ENCODE data around the gene ANO10.

Gene ANO10

DNA sequence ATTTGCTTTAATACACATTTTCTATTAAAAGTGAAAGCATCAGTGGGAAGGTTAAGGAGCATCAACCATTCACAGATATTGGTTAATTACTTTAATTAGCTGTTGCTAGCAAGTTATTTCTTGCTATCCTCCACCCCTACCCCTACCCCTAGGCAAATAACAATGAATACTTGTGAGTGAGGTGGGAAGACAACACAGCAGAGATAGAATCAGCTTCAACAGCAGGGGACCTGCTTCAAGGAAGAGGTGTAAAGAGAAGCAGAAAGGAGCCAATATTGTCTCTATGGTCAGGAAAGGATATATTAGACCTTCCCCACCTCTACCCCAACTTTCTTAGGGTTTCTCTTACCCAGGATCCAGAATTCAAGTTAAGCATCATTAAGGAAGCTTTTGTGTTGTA, 186.1 kb downstream of the ANO10 start:
- no peak for TF ChIP-seq EZH2 (IDR thresholded peaks at IDR 0.05; ENCODE audit: borderline replicate concordance, low read depth, low read length, severe bottlenecking)
- TF ChIP-seq, protein P1, sequence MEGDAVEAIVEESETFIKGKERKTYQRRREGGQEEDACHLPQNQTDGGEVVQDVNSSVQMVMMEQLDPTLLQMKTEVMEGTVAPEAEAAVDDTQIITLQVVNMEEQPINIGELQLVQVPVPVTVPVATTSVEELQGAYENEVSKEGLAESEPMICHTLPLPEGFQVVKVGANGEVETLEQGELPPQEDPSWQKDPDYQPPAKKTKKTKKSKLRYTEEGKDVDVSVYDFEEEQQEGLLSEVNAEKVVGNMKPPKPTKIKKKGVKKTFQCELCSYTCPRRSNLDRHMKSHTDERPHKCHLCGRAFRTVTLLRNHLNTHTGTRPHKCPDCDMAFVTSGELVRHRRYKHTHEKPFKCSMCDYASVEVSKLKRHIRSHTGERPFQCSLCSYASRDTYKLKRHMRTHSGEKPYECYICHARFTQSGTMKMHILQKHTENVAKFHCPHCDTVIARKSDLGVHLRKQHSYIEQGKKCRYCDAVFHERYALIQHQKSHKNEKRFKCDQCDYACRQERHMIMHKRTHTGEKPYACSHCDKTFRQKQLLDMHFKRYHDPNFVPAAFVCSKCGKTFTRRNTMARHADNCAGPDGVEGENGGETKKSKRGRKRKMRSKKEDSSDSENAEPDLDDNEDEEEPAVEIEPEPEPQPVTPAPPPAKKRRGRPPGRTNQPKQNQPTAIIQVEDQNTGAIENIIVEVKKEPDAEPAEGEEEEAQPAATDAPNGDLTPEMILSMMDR (IDR thresholded peaks at IDR 0.05; ENCODE audit: borderline replicate concordance, extremely low read depth, low read length, poor library complexity, severe bottlenecking), result no peak
- ATAC-seq (ENCODE audit: insufficient read depth, low read depth) (no peak), DNase-seq (no peak)
- H3K9ac ChIP-seq (ENCODE audit: low read depth, low read length), result no peak overlapping the region
- no peak overlapping the region for H3K4me3 ChIP-seq (ENCODE audit: low read depth in 1 of 2, low read length in 2 of 2)
- H3K4me2 ChIP-seq (ENCODE audit: insufficient read depth, low read length), result no peak overlapping the region
- H3K36me3 ChIP-seq (ENCODE audit: insufficient read depth, low read length), result no peaks in the 10 kb centered on the region
- no peaks in the 10 kb centered on the region for H3K27me3 ChIP-seq (ENCODE audit: insufficient read depth, low read length, poor library complexity)
- no peaks in the 10 kb centered on the region for H3K79me2 ChIP-seq (ENCODE audit: insufficient read depth, low read length)
- H3K9me3 ChIP-seq (ENCODE audit: insufficient read depth, low read length, severe bottlenecking), result no peaks in the 10 kb centered on the region
- no peaks in the 10 kb centered on the region for H3K4me1 ChIP-seq (ENCODE audit: insufficient read depth, low read length)
- H4K20me1 ChIP-seq (ENCODE audit: insufficient read depth, low read length), result no peaks in the 10 kb centered on the region
- H3K27ac ChIP-seq (ENCODE audit: low read length), result no peak overlapping the region
- no peak overlapping the region for H2AFZ ChIP-seq (ENCODE audit: low read depth, low read length)

DNA sequence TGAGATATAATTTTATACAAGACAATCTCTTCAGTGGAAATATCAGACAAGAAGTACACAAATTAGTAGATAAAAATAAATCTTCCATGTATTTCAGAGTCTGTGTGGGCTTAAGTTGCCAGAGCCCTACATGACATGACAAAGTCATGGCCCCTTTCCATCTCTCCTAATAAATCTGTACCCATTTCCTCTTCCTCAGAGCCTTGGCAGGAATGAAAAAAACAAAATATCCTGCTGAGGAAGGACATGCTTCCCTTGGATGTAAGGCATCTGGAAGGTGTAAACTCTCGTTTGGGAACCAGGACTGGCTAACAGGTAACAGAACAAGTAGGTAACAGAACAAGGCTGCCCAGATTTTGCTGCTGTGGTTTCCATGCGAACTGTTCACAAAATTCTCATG, 187.4 kb downstream of the ANO10 start:
- no peak for TF ChIP-seq EZH2 (IDR thresholded peaks at IDR 0.05; ENCODE audit: borderline replicate concordance, low read depth, low read length, severe bottlenecking)
- TF ChIP-seq, protein P1 (IDR thresholded peaks at IDR 0.05; ENCODE audit: borderline replicate concordance, extremely low read depth, low read length, poor library complexity, severe bottlenecking), result no peak
- H3K36me3 ChIP-seq (ENCODE audit: insufficient read depth, low read length), result no peaks in the 10 kb centered on the region

DNA sequence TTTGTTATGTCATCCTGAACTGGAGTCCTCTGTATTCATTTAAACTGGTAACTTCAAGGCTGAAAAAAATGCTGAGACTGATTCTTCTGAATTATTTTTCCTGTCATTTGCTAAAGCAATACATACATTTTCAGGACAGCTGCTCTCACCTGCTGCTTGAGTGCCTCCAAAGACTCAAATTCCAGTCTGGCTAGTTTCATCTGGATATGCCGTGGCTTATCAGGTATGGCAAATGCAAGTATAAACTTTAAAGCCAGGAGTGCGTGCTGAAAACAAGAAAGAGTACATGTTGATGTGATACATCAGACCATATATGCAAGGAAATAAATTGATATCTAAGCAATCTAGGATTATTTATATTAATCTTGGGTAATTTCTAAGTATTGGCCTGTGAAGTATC, 189.3 kb downstream of the ANO10 start:
- Histone ChIP-seq H3K79me2 (ENCODE audit: insufficient read depth, low read length) (no peaks in the 10 kb centered on the region), H3K9ac (ENCODE audit: low read depth, low read length) (no peak overlapping the region), H2AFZ (ENCODE audit: low read depth, low read length) (no peak overlapping the region), H3K27ac (ENCODE audit: low read length) (no peak overlapping the region), H4K20me1 (ENCODE audit: insufficient read depth, low read length) (no peaks in the 10 kb centered on the region), H3K36me3 (ENCODE audit: insufficient read depth, low read length) (no peaks in the 10 kb centered on the region), H3K27me3 (ENCODE audit: insufficient read depth, low read length, poor library complexity) (no peaks in the 10 kb centered on the region), H3K4me3 (ENCODE audit: low read depth in 1 of 2, low read length in 2 of 2) (no peak overlapping the region), H3K4me2 (ENCODE audit: insufficient read depth, low read length) (no peak overlapping the region), H3K4me1 (ENCODE audit: insufficient read depth, low read length) (no peaks in the 10 kb centered on the region), H3K9me3 (ENCODE audit: insufficient read depth, low read length, severe bottlenecking) (no peaks in the 10 kb centered on the region)
- DNase-seq (no peak), ATAC-seq (ENCODE audit: insufficient read depth, low read depth) (no peak)
- TF ChIP-seq, protein P1 (IDR thresholded peaks at IDR 0.05; ENCODE audit: borderline replicate concordance, extremely low read depth, low read length, poor library complexity, severe bottlenecking), result no peak
- no peak for TF ChIP-seq EZH2 (IDR thresholded peaks at IDR 0.05; ENCODE audit: borderline replicate concordance, low read depth, low read length, severe bottlenecking)

More for the DNA sequence above, 187.4 kb downstream of the ANO10 start:
- ATAC-seq (ENCODE audit: insufficient read depth, low read depth) (no peak), DNase-seq (no peak)
- H3K4me3 ChIP-seq (ENCODE audit: low read depth in 1 of 2, low read length in 2 of 2), result no peak overlapping the region
- H3K79me2 ChIP-seq (ENCODE audit: insufficient read depth, low read length), result no peaks in the 10 kb centered on the region
- H3K9me3 ChIP-seq (ENCODE audit: insufficient read depth, low read length, severe bottlenecking), result no peaks in the 10 kb centered on the region
- no peaks in the 10 kb centered on the region for H4K20me1 ChIP-seq (ENCODE audit: insufficient read depth, low read length)
- no peak overlapping the region for H2AFZ ChIP-seq (ENCODE audit: low read depth, low read length)
- H3K9ac ChIP-seq (ENCODE audit: low read depth, low read length), result no peak overlapping the region
- H3K27ac ChIP-seq (ENCODE audit: low read length), result no peak overlapping the region
- H3K27me3 ChIP-seq (ENCODE audit: insufficient read depth, low read length, poor library complexity), result no peaks in the 10 kb centered on the region
- no peak overlapping the region for H3K4me2 ChIP-seq (ENCODE audit: insufficient read depth, low read length)
- no peaks in the 10 kb centered on the region for H3K4me1 ChIP-seq (ENCODE audit: insufficient read depth, low read length)

DNA sequence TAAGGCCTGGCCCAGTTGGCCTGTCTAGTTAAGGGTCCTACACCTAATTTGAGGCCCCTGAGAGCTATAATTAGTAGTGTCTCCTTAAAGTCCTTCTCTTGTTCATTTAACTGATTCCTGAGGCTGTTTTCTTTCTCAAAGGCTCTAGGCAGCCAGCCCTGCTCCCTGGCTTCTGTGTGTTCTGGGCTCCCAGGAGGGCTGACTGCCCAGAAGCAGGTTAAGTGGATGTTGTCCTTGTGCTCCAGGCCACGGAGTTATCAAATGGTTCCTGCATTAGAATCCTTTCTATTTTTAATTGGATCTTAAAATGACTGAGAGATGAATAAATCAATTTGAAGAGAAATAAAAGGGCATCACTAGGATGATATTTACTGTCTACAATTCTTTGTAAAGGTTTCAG, 195.4 kb downstream of the ANO10 start:
- no peak overlapping the region for H3K4me3 ChIP-seq (ENCODE audit: low read depth in 1 of 2, low read length in 2 of 2)
- H3K9me3 ChIP-seq (ENCODE audit: insufficient read depth, low read length, severe bottlenecking), result no peaks in the 10 kb centered on the region
- H3K4me2 ChIP-seq (ENCODE audit: insufficient read depth, low read length), result no peak overlapping the region
- H3K36me3 ChIP-seq (ENCODE audit: insufficient read depth, low read length), result no peaks in the 10 kb centered on the region
- TF ChIP-seq, protein P1 (IDR thresholded peaks at IDR 0.05; ENCODE audit: borderline replicate concordance, extremely low read depth, low read length, poor library complexity, severe bottlenecking), result no peak
- no peak for TF ChIP-seq EZH2 (IDR thresholded peaks at IDR 0.05; ENCODE audit: borderline replicate concordance, low read depth, low read length, severe bottlenecking)
- ATAC-seq (ENCODE audit: insufficient read depth, low read depth) (no peak), DNase-seq (no peak)
- no peak overlapping the region for H2AFZ ChIP-seq (ENCODE audit: low read depth, low read length)
- no peak overlapping the region for H3K27ac ChIP-seq (ENCODE audit: low read length)
- no peaks in the 10 kb centered on the region for H3K4me1 ChIP-seq (ENCODE audit: insufficient read depth, low read length)
- no peaks in the 10 kb centered on the region for H3K79me2 ChIP-seq (ENCODE audit: insufficient read depth, low read length)
- H4K20me1 ChIP-seq (ENCODE audit: insufficient read depth, low read length), result no peaks in the 10 kb centered on the region
- H3K9ac ChIP-seq (ENCODE audit: low read depth, low read length), result no peak overlapping the region
- no peaks in the 10 kb centered on the region for H3K27me3 ChIP-seq (ENCODE audit: insufficient read depth, low read length, poor library complexity)

All from DND-41 (cell line).